ENCODE measurements around the gene ARMC12. TPM values are rescaled to one million over a fixed set of nuclear protein-coding genes. Genes with fewer than 3 reads are reported as not detected.

Gene ARMC12, protein sequence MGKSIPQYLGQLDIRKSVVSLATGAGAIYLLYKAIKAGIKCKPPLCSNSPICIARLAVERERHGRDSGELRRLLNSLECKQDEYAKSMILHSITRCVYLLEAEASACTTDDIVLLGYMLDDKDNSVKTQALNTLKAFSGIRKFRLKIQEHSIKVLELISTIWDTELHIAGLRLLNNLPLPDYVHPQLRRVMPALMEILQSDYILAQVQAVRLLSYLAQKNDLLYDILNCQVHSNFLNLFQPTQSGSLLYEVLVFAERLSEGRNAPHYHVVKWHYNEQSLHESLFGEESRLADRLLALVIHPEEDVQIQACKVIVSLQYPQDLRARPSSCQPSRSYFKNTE
- total RNA-seq (2022): not detected in 2 replicates
- percentile 10 among the genes with signal in this experiment for Bru-seq, nascent RNA
- percentile 7 among the genes with signal in this experiment for BruChase-seq, experiment 1, labeled RNA remaining after a 2-hour chase
- percentile 4 among the genes with signal in this experiment for BruChase-seq, experiment 2, labeled RNA remaining after a 6-hour chase
- long read RNA-seq: 0 reads

- Histone ChIP-seq H3K4me1 (peaks cover 22% of the 10 kb centered on the region), H3K27me3 (replicated peaks; ENCODE audit: control insufficient read depth, insufficient read depth, low read length) (no peaks in the 10 kb centered on the region), H3K4me3 (ENCODE audit: low read depth, low read length) (no peak within 1 kb of the TSS), H3K36me3 (ENCODE audit: control insufficient read depth, insufficient read depth, low read length) (no peaks in the 10 kb centered on the region), H3K9me3 (no peaks in the 10 kb centered on the region)
- Mint-ChIP-seq H3K9me3 (ENCODE audit: unreplicated experiment) (no peaks in the 10 kb centered on the region), H3K36me3 (ENCODE audit: insufficient read depth, unreplicated experiment) (no peaks in the 10 kb centered on the region), H3K27me3 (ENCODE audit: insufficient read depth, unreplicated experiment) (no peaks in the 10 kb centered on the region), H3K4me1 (ENCODE audit: low read depth, unreplicated experiment) (peaks cover 8% of the 10 kb centered on the region), H3K4me3 (ENCODE audit: unreplicated experiment) (no peak within 1 kb of the TSS), H3K27ac (ENCODE audit: unreplicated experiment) (no peak within 1 kb of the TSS)
- POLR2A ChIA-PET: no interaction called here
- BruUV-seq (replicated peaks): no TSS peak
- intact Hi-C loops (cut with micrococcal nuclease; ENCODE audit: unreplicated experiment): loop anchor here (1.0 to 10.0 kb wide), 3 partner anchors 153 to 442 kb away; partner anchors contain the start of gene DEF6
- TF ChIP-seq, protein P1, sequence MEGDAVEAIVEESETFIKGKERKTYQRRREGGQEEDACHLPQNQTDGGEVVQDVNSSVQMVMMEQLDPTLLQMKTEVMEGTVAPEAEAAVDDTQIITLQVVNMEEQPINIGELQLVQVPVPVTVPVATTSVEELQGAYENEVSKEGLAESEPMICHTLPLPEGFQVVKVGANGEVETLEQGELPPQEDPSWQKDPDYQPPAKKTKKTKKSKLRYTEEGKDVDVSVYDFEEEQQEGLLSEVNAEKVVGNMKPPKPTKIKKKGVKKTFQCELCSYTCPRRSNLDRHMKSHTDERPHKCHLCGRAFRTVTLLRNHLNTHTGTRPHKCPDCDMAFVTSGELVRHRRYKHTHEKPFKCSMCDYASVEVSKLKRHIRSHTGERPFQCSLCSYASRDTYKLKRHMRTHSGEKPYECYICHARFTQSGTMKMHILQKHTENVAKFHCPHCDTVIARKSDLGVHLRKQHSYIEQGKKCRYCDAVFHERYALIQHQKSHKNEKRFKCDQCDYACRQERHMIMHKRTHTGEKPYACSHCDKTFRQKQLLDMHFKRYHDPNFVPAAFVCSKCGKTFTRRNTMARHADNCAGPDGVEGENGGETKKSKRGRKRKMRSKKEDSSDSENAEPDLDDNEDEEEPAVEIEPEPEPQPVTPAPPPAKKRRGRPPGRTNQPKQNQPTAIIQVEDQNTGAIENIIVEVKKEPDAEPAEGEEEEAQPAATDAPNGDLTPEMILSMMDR (IDR thresholded peaks at IDR 0.05; ENCODE audit: insufficient read depth in 1 of 2, low read depth in 1 of 2, low read length in 1 of 2, severe bottlenecking in 1 of 2, unreplicated experiment in 1 of 2): no peak
- CTCF ChIA-PET: interaction anchor here (0.6 to 2.1 kb wide), 16 partner anchors 9 to 288 kb away, joined by 3 to 31 read pairs (median 4); no protein-coding TSS in a partner anchor
- DNase-seq: no peak
Observed at GRCh38 chr6:35736982-35737412, at the start of gene ARMC12. Gene ARMC12 (plus strand): TSS chr6:35737032. CDS start chr6:35737109, 77 bp downstream.

DNA sequence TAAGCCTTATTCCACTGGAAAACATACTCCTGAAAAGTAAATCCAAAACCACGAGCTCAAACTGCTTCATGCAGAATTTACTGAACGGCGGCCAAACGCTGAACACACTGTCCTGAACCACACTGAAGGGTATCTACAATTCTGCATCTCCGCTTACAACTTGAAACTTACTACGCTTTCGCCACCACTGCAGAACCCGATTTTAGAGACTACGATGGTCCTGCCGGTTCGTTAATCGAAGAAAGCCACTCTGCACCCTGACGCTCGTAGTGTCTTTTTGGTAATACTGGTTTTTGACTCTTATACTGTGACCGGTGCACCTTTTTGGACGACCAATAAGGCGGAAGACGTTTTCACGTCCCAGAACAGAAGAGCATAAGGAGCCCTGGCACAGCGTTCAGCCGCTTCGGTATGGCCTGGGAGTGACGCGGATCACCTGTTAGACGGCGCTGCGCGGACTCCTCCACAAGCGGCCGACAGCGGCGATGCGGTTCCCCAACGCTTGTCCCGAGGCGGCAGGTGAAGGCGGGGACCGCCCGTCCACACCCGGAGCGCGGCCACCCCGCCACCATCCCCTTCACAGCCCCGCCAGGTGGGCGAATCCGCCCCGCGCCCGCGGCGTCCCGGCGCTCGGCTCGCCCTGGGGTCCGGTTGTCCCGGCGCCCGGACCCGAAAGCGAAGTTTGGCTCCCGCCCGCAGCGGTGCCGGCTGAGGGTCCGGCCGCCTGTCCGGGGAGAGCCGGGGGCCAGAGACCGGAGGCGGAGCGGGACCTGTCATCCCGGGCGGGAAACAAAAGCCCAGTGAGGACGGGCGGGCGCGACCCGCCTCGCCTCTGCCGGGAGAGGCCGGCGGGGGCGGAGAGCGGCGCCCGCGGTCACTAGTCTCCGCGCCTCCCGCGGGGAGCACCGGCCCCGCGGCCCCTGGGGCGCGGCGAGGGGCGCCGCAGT lies 48.9 kb upstream of the ARMC12 start:
- intact Hi-C loops (cut with micrococcal nuclease; ENCODE audit: unreplicated experiment): no loop called here
- H3K4me1 Mint-ChIP-seq (ENCODE audit: low read depth, unreplicated experiment): no peaks in the 10 kb centered on the region
- TF ChIP-seq, protein P1 (IDR thresholded peaks at IDR 0.05; ENCODE audit: insufficient read depth in 1 of 2, low read depth in 1 of 2, low read length in 1 of 2, severe bottlenecking in 1 of 2, unreplicated experiment in 1 of 2): no peak
- DNase-seq: peak; percentile 62 to 66
- H3K36me3 Mint-ChIP-seq (ENCODE audit: insufficient read depth, unreplicated experiment): no peaks in the 10 kb centered on the region
- H3K27ac Mint-ChIP-seq (ENCODE audit: unreplicated experiment): peak overlapping the region; percentile 45
- ChIA-PET CTCF (no interaction called here), POLR2A (no interaction called here)
- H3K9me3 Mint-ChIP-seq (ENCODE audit: unreplicated experiment): no peaks in the 10 kb centered on the region
- H3K27me3 Mint-ChIP-seq (ENCODE audit: insufficient read depth, unreplicated experiment): no peaks in the 10 kb centered on the region
- H3K4me3 Mint-ChIP-seq (ENCODE audit: unreplicated experiment): peak overlapping the region; percentile 80
- no TSS peak for BruUV-seq (replicated peaks)
- H3K9me3 ChIP-seq: no peaks in the 10 kb centered on the region
- no peaks in the 10 kb centered on the region for H3K27me3 ChIP-seq (replicated peaks; ENCODE audit: control insufficient read depth, insufficient read depth, low read length)
- peak overlapping the region; percentile 47 for H3K4me3 ChIP-seq (ENCODE audit: low read depth, low read length)
- H3K4me1 ChIP-seq: peaks cover 14% of the 10 kb centered on the region
- H3K36me3 ChIP-seq (ENCODE audit: control insufficient read depth, insufficient read depth, low read length): no peaks in the 10 kb centered on the region

All from Caco-2 (cell line).